Left renal pelvis (tissue), 4 donors: Measurements from ENCODE around the gene BRSK2. TPM values are rescaled to one million over a fixed set of nuclear protein-coding genes. Genes with fewer than 3 reads are reported as not detected.

Experiments used
- DNase-seq, 4 donors: peaks; one replicate each; pipeline ENCODE4 v3.0.0-alpha.2; 2013; ENCODE audit warnings: low read depth in 4 of 4, low spot score in 3 of 4
- polyA plus RNA-seq, 4 donors: library from polyadenylated mRNA; unstranded; fragments of 120-200 nt; gene quantifications; one replicate each; pipeline ENCODE4 v1.2.1, GENCODE V29; 2013; ENCODE audit not compliant: insufficient read length in 4 of 4

BRSK2 gene
- polyA plus RNA-seq, 4 donors, result 0.64 to 1.1 (median 0.89) TPM

GRCh38 chr11:1448882-1449281 lies 59.1 kb downstream of the BRSK2 start:
- no peak for DNase-seq

GRCh38 chr11:1449490-1450243 lies 59.9 kb downstream of the BRSK2 start:
- DNase-seq, result no peak

- DNase-seq, result no peak
These were observed 60.7 kb downstream of the BRSK2 start for GRCh38 chr11:1450344-1450875.

GRCh38 chr11:1450949-1451710 lies 61.4 kb downstream of the BRSK2 start:
- DNase-seq, result no peak

- no peak for DNase-seq
These were observed 62.2 kb downstream of the BRSK2 start for GRCh38 chr11:1451781-1452470.

- no peak for DNase-seq
These were observed 63.0 kb downstream of the BRSK2 start for GRCh38 chr11:1452744-1453143.

GRCh38 chr11:1453611-1454034 lies 63.9 kb downstream of the BRSK2 start:
- DNase-seq, result no peak

GRCh38 chr11:1454576-1454975 lies 64.8 kb downstream of the BRSK2 start:
- DNase-seq, result no peak

- no peak for DNase-seq
These were observed 65.5 kb downstream of the BRSK2 start for GRCh38 chr11:1455032-1455762.

GRCh38 chr11:1455763-1456060 lies 66.0 kb downstream of the BRSK2 start:
- DNase-seq, result no peak

GRCh38 chr11:1456176-1456575 lies 66.4 kb downstream of the BRSK2 start:
- no peak for DNase-seq

- DNase-seq, result no peak
These were observed 67.0 kb downstream of the BRSK2 start for GRCh38 chr11:1456596-1457325.

- DNase-seq, result no peak
These were observed 67.6 kb downstream of the BRSK2 start for GRCh38 chr11:1457326-1457680.

GRCh38 chr11:1457856-1458255 lies 68.1 kb downstream of the BRSK2 start:
- DNase-seq, result no peak

GRCh38 chr11:1458340-1459218 lies 68.8 kb downstream of the BRSK2 start:
- DNase-seq, result peak in 1 of 4 donors; percentile 40

- no peak for DNase-seq
These were observed 69.5 kb downstream of the BRSK2 start for GRCh38 chr11:1459219-1459575.

GRCh38 chr11:1459764-1460395 lies 70.1 kb downstream of the BRSK2 start:
- DNase-seq, result no peak

- DNase-seq, result no peak
These were observed 70.8 kb downstream of the BRSK2 start for GRCh38 chr11:1460396-1460985.
